Measurements from ENCODE around the gene MUC4.

DNA sequence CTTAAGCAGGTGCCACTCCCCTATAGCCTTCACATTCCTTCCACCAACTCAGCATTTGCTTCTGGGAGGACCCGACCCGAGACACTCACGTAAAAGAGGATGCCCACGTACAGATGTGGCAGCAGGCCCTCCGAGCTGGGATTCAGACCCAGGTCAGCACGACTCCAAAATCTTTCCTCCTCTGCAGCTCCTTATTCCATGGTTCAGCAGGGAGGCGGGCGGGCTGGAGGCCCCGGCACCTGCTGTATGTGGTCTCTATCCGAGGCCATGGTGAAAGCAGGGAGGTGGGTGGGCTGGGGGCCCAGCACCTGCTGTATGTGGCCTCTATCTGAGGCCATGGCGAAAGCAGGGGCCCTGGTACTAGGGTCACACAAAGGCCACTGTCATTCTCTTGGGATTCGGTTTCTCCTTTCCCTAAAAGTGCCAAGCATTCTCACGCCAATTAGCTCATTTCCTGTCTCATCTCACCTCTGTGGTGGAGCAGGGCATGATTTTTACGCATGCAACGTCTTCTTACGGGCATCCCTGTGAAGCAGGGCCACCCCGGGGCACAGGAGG is 5.9 kb upstream of the MUC4 start:
- TF ChIP-seq GABPA (IDR thresholded peaks at IDR 0.05; ENCODE audit: low read depth) (no peak), CTCF (IDR thresholded peaks at IDR 0.05; ENCODE audit: insufficient read depth, low read length) (no peak), SPI1 (IDR thresholded peaks at IDR 0.05; ENCODE audit: borderline replicate concordance, low read depth) (no peak)
